Endodermal cell (in vitro differentiated cells): ENCODE results near the gene ATXN1. TPM values are rescaled to one million over a fixed set of nuclear protein-coding genes. Genes with fewer than 3 reads are reported as not detected.

Experiments
- DNase-seq: peaks from one replicate; pipeline ENCODE4 v3.0.0-alpha.2; 2017
- H3K27ac ChIP-seq: 2 replicates; pipeline ENCODE4 v1.5.1; 2013; ENCODE audit warnings: mild to moderate bottlenecking, low read depth, low read length, moderate library complexity
- H3K27me3 ChIP-seq: 2 replicates; pipeline ENCODE4 v1.6.1; 2013; ENCODE audit warnings: mild to moderate bottlenecking, low read length, moderate library complexity; ENCODE audit not compliant: insufficient read depth, control insufficient read depth, poor library complexity, severe bottlenecking
- H3K36me3 ChIP-seq: 2 replicates; pipeline ENCODE4 v1.7.0; 2013; ENCODE audit warnings: mild to moderate bottlenecking, low read length, moderate library complexity; ENCODE audit not compliant: control insufficient read depth, insufficient read depth
- H3K4me1 ChIP-seq: one replicate; pipeline ENCODE4 v1.7.0; 2013; ENCODE audit warnings: low read length; ENCODE audit not compliant: control insufficient read depth, insufficient read depth
- H3K4me3 ChIP-seq: 2 replicates; pipeline ENCODE4 v1.5.1; 2013; ENCODE audit warnings: mild to moderate bottlenecking, low read length, moderate library complexity
- H3K9ac ChIP-seq: 2 replicates; pipeline ENCODE4 v1.6.1; 2013; ENCODE audit warnings: mild to moderate bottlenecking, low read length, moderate library complexity; ENCODE audit not compliant: poor library complexity, severe bottlenecking; ENCODE audit errors: extremely low read depth
- H3K9me3 ChIP-seq: 2 replicates; pipeline ENCODE4 v1.6.1; 2013; ENCODE audit warnings: mild to moderate bottlenecking, low read length, moderate library complexity; ENCODE audit not compliant: control insufficient read depth
- H3K27ac Mint-ChIP-seq: 2 replicates; pipeline ENCODE4 v1.8.0; 2020; ENCODE audit warnings: mixed read lengths
- H3K27me3 Mint-ChIP-seq: 2 replicates; pipeline ENCODE4 v1.8.0; 2021; ENCODE audit warnings: mild to moderate bottlenecking, mixed read lengths; ENCODE audit not compliant: insufficient read depth
- H3K36me3 Mint-ChIP-seq: 2 replicates; pipeline ENCODE4 v1.8.0; 2020; ENCODE audit warnings: low read depth, mixed read lengths
- H3K4me1 Mint-ChIP-seq: 2 replicates; pipeline ENCODE4 v1.8.0; 2020; ENCODE audit warnings: mixed read lengths
- H3K4me3 Mint-ChIP-seq: 2 replicates; pipeline ENCODE4 v1.8.0; 2020; ENCODE audit warnings: mild to moderate bottlenecking, moderate library complexity, mixed read lengths
- H3K9me3 Mint-ChIP-seq: 2 replicates; pipeline ENCODE4 v1.8.0; 2020; ENCODE audit warnings: mild to moderate bottlenecking, mixed read lengths
- CTCF ChIP-seq: fragments of 200-600 bp; sonication (generic); conservative IDR thresholded peaks from 2 replicates; pipeline ENCODE4 v1.5.0; 2021; ENCODE audit warnings: antibody characterized with exemption, mild to moderate bottlenecking
- WGBS, 2 experiments: methylation state at CpG; one replicate each; pipeline versions ENCODE4 v1.1.5 to v1.1.7; 2013; ENCODE audit warnings: missing lambda C conversion rate in 2 of 2, mixed read lengths in 1 of 2; ENCODE audit not compliant: insufficient coverage in 1 of 2, insufficient read length in 1 of 2; 5-methylcytosine and 5-hydroxymethylcytosine counted together
- total RNA-seq, 2 donors: library from RNA; stranded (reverse); fragmentation: NEBNext Ultra II Directional in 1 of 2; extraction: Animal tissue kit (Norgen Biotek cat#: 25700) in 1 of 2; gene quantifications; 2 replicates in 1 of 2; 3 replicates in 1 of 2; pipeline ENCODE4 v1.2.1, GENCODE V29; 2021

The ATXN1 gene
- total RNA-seq, 2 donors from 2014 or later, result 10.4 to 15.9 TPM

- Histone ChIP-seq H3K27ac (no peak overlapping the region), H3K4me1 (peaks cover 3% of the 10 kb centered on the region), H3K4me3 (no peak overlapping the region), H3K27me3 (no peaks in the 10 kb centered on the region), H3K36me3 (no peaks in the 10 kb centered on the region), H3K9ac (no peak overlapping the region), H3K9me3 (no peaks in the 10 kb centered on the region)
- TF ChIP-seq CTCF, result no peak
- 91 to 96% methylated on average over 5 to 7 of the region's 7 CpGs for WGBS, 2 experiments
- Mint-ChIP-seq H3K27me3 (no peaks in the 10 kb centered on the region), H3K4me1 (peaks cover 5% of the 10 kb centered on the region), H3K27ac (no peak overlapping the region), H3K4me3 (no peak overlapping the region), H3K36me3 (no peaks in the 10 kb centered on the region), H3K9me3 (no peaks in the 10 kb centered on the region)
- DNase-seq, result no peak
Observed at GRCh38 chr6:16766836-16767745, 5.8 kb upstream of the ATXN1 start.

DNA sequence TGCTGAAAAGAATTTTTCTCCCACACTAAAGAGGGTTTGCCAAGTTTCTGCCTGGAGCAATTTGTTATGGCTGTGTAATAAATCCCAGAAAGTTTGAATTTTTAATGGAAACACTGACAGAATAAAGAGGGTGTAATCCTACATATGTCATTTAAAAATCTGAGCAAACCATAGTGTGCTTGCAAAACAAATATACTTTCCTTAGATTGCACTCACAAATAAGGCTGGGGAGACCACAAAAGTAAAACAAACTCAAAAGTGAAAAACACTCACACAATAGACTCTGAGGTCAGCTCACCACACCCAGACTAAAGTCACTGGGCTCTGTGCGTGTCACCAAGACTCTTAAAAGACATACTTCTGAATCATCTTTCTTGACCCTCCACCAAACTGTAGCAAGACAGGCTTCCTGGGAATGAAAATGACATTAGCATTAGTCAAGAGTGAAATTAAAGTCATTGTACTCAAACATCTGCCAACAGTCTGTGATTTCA, 4.8 kb upstream of the ATXN1 start:
- Histone ChIP-seq H3K27me3 (no peaks in the 10 kb centered on the region), H3K36me3 (no peaks in the 10 kb centered on the region), H3K9ac (no peak overlapping the region), H3K27ac (no peak overlapping the region), H3K4me1 (peaks cover 3% of the 10 kb centered on the region), H3K9me3 (no peaks in the 10 kb centered on the region), H3K4me3 (no peak overlapping the region)
- Mint-ChIP-seq H3K4me3 (no peak overlapping the region), H3K27me3 (no peaks in the 10 kb centered on the region), H3K4me1 (peaks cover 5% of the 10 kb centered on the region), H3K9me3 (no peaks in the 10 kb centered on the region), H3K36me3 (no peaks in the 10 kb centered on the region), H3K27ac (no peak overlapping the region)
- DNase-seq, result no peak
- 89 to 100% methylated on average over 1 of the region's 1 CpG for WGBS, 2 experiments
- TF ChIP-seq CTCF, result no peak

GRCh38 chr6:16765235-16765634, 4.0 kb upstream of the ATXN1 start:
- DNase-seq, result no peak
- Histone ChIP-seq H3K27me3 (no peaks in the 10 kb centered on the region), H3K4me1 (peaks cover 3% of the 10 kb centered on the region), H3K4me3 (no peak overlapping the region), H3K36me3 (no peaks in the 10 kb centered on the region), H3K9me3 (no peaks in the 10 kb centered on the region), H3K9ac (no peak overlapping the region), H3K27ac (no peak overlapping the region)
- Mint-ChIP-seq H3K27ac (no peak overlapping the region), H3K4me3 (no peak overlapping the region), H3K27me3 (no peaks in the 10 kb centered on the region), H3K9me3 (no peaks in the 10 kb centered on the region), H3K4me1 (peaks cover 4% of the 10 kb centered on the region), H3K36me3 (no peaks in the 10 kb centered on the region)
- WGBS, 2 experiments, result 96 to 100% methylated on average over 1 to 3 of the region's 3 CpGs
- no peak for TF ChIP-seq CTCF
